Measurements from ENCODE around the gene E2F8. TPM values are rescaled to one million over a fixed set of nuclear protein-coding genes. Genes with fewer than 3 reads are reported as not detected.

E2F8 gene
- total RNA-seq, 3 donors from 2014 or later = 1.7 to 10.4 (median 5.1) TPM

GRCh38 chr11:19181531-19182261, 59.0 kb downstream of the E2F8 start:
- DNase-seq = no peak
- ATAC-seq = no peak
- intact Hi-C loops (cut with DNase I, micrococcal nuclease) = no loop called here

GRCh38 chr11:19176629-19177186, 64.0 kb downstream of the E2F8 start:
- Histone ChIP-seq H3K36me3 (ENCODE audit: low read depth) (no peaks in the 10 kb centered on the region), H3K4me1 (ENCODE audit: low read depth) (no peaks in the 10 kb centered on the region), H3K4me3 (no peak overlapping the region), H3K9me3 (no peaks in the 10 kb centered on the region)
- intact Hi-C loops (cut with DNase I, micrococcal nuclease) = no loop called here
- DNase-seq = no peak
- no peak for ATAC-seq
- TF ChIP-seq CTCF (IDR thresholded peaks at IDR 0.05) = no peak

More at GRCh38 chr11:19181531-19182261, 59.0 kb downstream of the E2F8 start:
- H3K36me3 ChIP-seq (ENCODE audit: low read depth) = no peaks in the 10 kb centered on the region
- no peak overlapping the region for H3K4me3 ChIP-seq
- TF ChIP-seq CTCF (IDR thresholded peaks at IDR 0.05) = no peak
- H3K4me1 ChIP-seq (ENCODE audit: low read depth) = no peaks in the 10 kb centered on the region
- H3K9me3 ChIP-seq = no peaks in the 10 kb centered on the region

Other genes with a start within 250 kb of the E2F8 start
- gene MRGPRX2, start 180.2 kb downstream of the E2F8 start, total RNA-seq = under 1 TPM in 2 of 3 donors, not detected in 1; 0.24 to 0.98 TPM
- gene ZDHHC13, start 123.8 kb downstream of the E2F8 start, total RNA-seq = 10 to 100 TPM; 19.7 to 33.4 (median 27.2) TPM
- under 1 TPM in 1 of 3 donors, not detected in 2; 0.94 TPM for gene CSRP3, start 39.0 kb downstream of the E2F8 start, total RNA-seq

Measured in mucosa of descending colon (tissue), 3 donors.